Fibroblast of lung (primary cell): ENCODE data around the gene ERMP1.

ENCODE experiments used
- CTCF ChIP-seq, 2 donors: IDR thresholded peaks in 1 of 2; conservative IDR thresholded peaks in 1 of 2; 1 replicate in 1 of 2; 2 replicates in 1 of 2; pipeline ENCODE4 v1.5.1; 2011 to 2012; ENCODE audit warnings: low read length in 2 of 2, control low read depth in 1 of 2, inconsistent platforms in 1 of 2, low read depth in 1 of 2, mild to moderate bottlenecking in 1 of 2
- EZH2 ChIP-seq: IDR thresholded peaks from 2 replicates; pipeline ENCODE4 v1.5.1; 2012; ENCODE audit warnings: low read length, control low read depth, mild to moderate bottlenecking; ENCODE audit errors: missing control alignments

- TF ChIP-seq CTCF (conservative IDR thresholded peaks at IDR 0.05 in 1 of 2, IDR thresholded peaks at IDR 0.05 in 1 of 2; ENCODE audit: low read depth in 1 of 2, low read length in 2 of 2) (no peak), EZH2 (no peak)
Observed at GRCh38 chr9:5866685-5867084, 33.8 kb upstream of the ERMP1 start.
